Liver (tissue), 9 donors: ENCODE results near the gene THOC5. TPM values are rescaled to one million over a fixed set of nuclear protein-coding genes. Genes with fewer than 3 reads are reported as not detected.
A peak's percentile ranks its signal among the peaks of the same experiment; 100 is the strongest.

Experiments
- DNase-seq: peaks from one replicate; pipeline ENCODE4 v3.0.0-alpha.2; 2017; ENCODE audit warnings: low spot score
- H3K27ac ChIP-seq, 2 donors: one replicate each; pipeline ENCODE4 v1.7.0; 2013; ENCODE audit warnings: inconsistent platforms in 2 of 2, low read length in 2 of 2, control low read depth in 1 of 2, low read depth in 1 of 2, mild to moderate bottlenecking in 1 of 2
- H3K27me3 ChIP-seq, 4 donors: one replicate each; pipeline versions ENCODE4 v1.6.1 to v1.7.0; 2013; ENCODE audit warnings: low read length in 3 of 4, inconsistent platforms in 1 of 4, mild to moderate bottlenecking in 1 of 4, moderate library complexity in 1 of 4; ENCODE audit not compliant: control insufficient read depth in 4 of 4, insufficient read depth in 4 of 4
- H3K36me3 ChIP-seq, 4 donors: one replicate each; pipeline versions ENCODE4 v1.6.1 to v1.7.0; 2013; ENCODE audit warnings: low read length in 3 of 4, mild to moderate bottlenecking in 3 of 4, low read depth in 1 of 4, moderate library complexity in 1 of 4; ENCODE audit not compliant: control insufficient read depth in 4 of 4, insufficient read depth in 3 of 4
- H3K4me1 ChIP-seq, 4 donors: one replicate each; pipeline versions ENCODE4 v1.6.1 to v1.7.0; 2013; ENCODE audit warnings: low read length in 3 of 4, mild to moderate bottlenecking in 3 of 4, moderate library complexity in 1 of 4; ENCODE audit not compliant: control insufficient read depth in 4 of 4, insufficient read depth in 4 of 4
- H3K4me3 ChIP-seq, 3 donors: one replicate each; pipeline versions ENCODE4 v1.6.1 to v1.7.0; 2013; ENCODE audit warnings: low read length in 3 of 3, control low read depth in 1 of 3, low read depth in 1 of 3, mild to moderate bottlenecking in 1 of 3
- H3K9ac ChIP-seq, 2 donors: one replicate each; pipeline ENCODE4 v1.7.0; 2013; ENCODE audit warnings: low read length in 2 of 2, mild to moderate bottlenecking in 2 of 2, moderate library complexity in 2 of 2, control low read depth in 1 of 2, low read depth in 1 of 2
- H3K9me3 ChIP-seq, 4 donors: one replicate each; pipeline versions ENCODE4 v1.6.1 to v1.7.0; 2013; ENCODE audit warnings: low read length in 3 of 4; ENCODE audit not compliant: control insufficient read depth in 4 of 4
- EGR1 ChIP-seq, 2 donors: IDR thresholded peaks; 2 replicates each; pipeline ENCODE4 v1.6.1; 2016 to 2018; ENCODE audit warnings: antibody characterized with exemption in 2 of 2, low read depth in 2 of 2
- FOXA1 ChIP-seq: IDR thresholded peaks from 2 replicates; pipeline ENCODE4 v1.6.1; 2016; ENCODE audit warnings: antibody characterized with exemption
- FOXA2 ChIP-seq: IDR thresholded peaks from 2 replicates; pipeline ENCODE4 v1.6.1; 2016; ENCODE audit warnings: antibody characterized with exemption
- GABPA ChIP-seq, 2 donors: IDR thresholded peaks in 1 of 2; conservative IDR thresholded peaks in 1 of 2; 2 replicates each; pipeline ENCODE4 v1.6.1; 2016; ENCODE audit warnings: antibody characterized with exemption in 2 of 2, mild to moderate bottlenecking in 1 of 2, moderate library complexity in 1 of 2
- HNF4A ChIP-seq, 2 donors: conservative IDR thresholded peaks; 2 replicates each; pipeline ENCODE4 v1.6.1; 2016; ENCODE audit warnings: antibody characterized with exemption in 2 of 2, mild to moderate bottlenecking in 2 of 2
- HNF4G ChIP-seq: IDR thresholded peaks from 2 replicates; pipeline ENCODE4 v1.6.1; 2016; ENCODE audit warnings: antibody characterized with exemption
- JUND ChIP-seq, 2 donors: IDR thresholded peaks; 2 replicates each; pipeline ENCODE4 v1.6.1; 2016; ENCODE audit warnings: antibody characterized with exemption in 2 of 2
- MAX ChIP-seq: IDR thresholded peaks from 2 replicates; pipeline ENCODE4 v1.6.1; 2016; ENCODE audit warnings: antibody characterized with exemption
- NR2F2 ChIP-seq: IDR thresholded peaks from 2 replicates; pipeline ENCODE4 v1.6.1; 2016; ENCODE audit warnings: antibody characterized with exemption
- RAD21 ChIP-seq, 2 donors: IDR thresholded peaks; 2 replicates each; pipeline ENCODE4 v1.6.1; 2016; ENCODE audit warnings: antibody characterized with exemption in 2 of 2, mild to moderate bottlenecking in 2 of 2
- RXRA ChIP-seq, 2 donors: IDR thresholded peaks; 2 replicates each; pipeline ENCODE4 v1.6.1; 2017 to 2018; ENCODE audit warnings: antibody characterized with exemption in 2 of 2, mild to moderate bottlenecking in 1 of 2
- SP1 ChIP-seq: IDR thresholded peaks from 2 replicates; pipeline ENCODE4 v1.6.1; 2018; ENCODE audit warnings: antibody characterized with exemption, mild to moderate bottlenecking
- TAF1 ChIP-seq: conservative IDR thresholded peaks from 2 replicates; pipeline ENCODE4 v1.6.1; 2016; ENCODE audit warnings: antibody characterized with exemption, mild to moderate bottlenecking
- YY1 ChIP-seq: IDR thresholded peaks from 2 replicates; pipeline ENCODE4 v1.6.1; 2016; ENCODE audit warnings: antibody characterized with exemption, mild to moderate bottlenecking
- WGBS: extraction: QIAGEN DNeasy Blood & Tissue Kit; methylation state at CpG from one replicate; pipeline ENCODE4 v1.1.7; 2013; 5-methylcytosine and 5-hydroxymethylcytosine counted together
- polyA plus RNA-seq, 2 donors: library from polyadenylated mRNA; stranded (reverse) in 1 of 2; unstranded in 1 of 2; fragments of 200-250 nt in 1 of 2; fragments of >200 nt in 1 of 2; fragmentation: Nextera tagmentation in 1 of 2; extraction: Ambion mirVana in 1 of 2; gene quantifications; one replicate each; pipeline versions ENCODE4 v1.2.1 to v1.2.3, GENCODE V29; 2013 to 2015
- total RNA-seq, 2 donors: library from RNA; depleted of rRNA; stranded (reverse); fragments of >200 nt; gene quantifications; one replicate each; pipeline ENCODE4 v1.2.3, GENCODE V29; 2014
- TF ChIP-seq, protein P1 (sequence below): IDR thresholded peaks from 2 replicates; pipeline ENCODE4 v1.6.1; 2016; ENCODE audit warnings: antibody characterized with exemption
- TF ChIP-seq, protein P2 (sequence below): IDR thresholded peaks from 2 replicates; pipeline ENCODE4 v1.6.1; 2016; ENCODE audit warnings: antibody characterized with exemption, mild to moderate bottlenecking
- TF ChIP-seq, protein P3 (sequence below): fragments of 150-350 bp; IDR thresholded peaks from 2 replicates; pipeline ENCODE4 v1.5.1; 2017; ENCODE audit warnings: improper control_type of control experiment, low read depth, low read length; ENCODE audit not compliant: missing input control
- TF ChIP-seq, protein P4 (sequence below): IDR thresholded peaks from 2 replicates; pipeline ENCODE4 v1.6.1; 2016; ENCODE audit warnings: antibody characterized with exemption
- donor health status: healthy.
- donor health status: healthy.
- donor health status: healthy.
- donor health status: healthy.
- donor health status: healthy.

THOC5 gene
- total and polyA plus RNA-seq, 4 donors, result 7.4 to 25.1 (median 14.5) TPM

GRCh38 chr22:29499852-29500251 is 53.7 kb downstream of the THOC5 start:
- H3K27me3 ChIP-seq, result no peaks in the 10 kb centered on the region
- no peak overlapping the region for H3K27ac ChIP-seq
- 62% methylated on average over 8 of the region's 8 CpGs for WGBS
- DNase-seq, result no peak
- H3K9me3 ChIP-seq, result no peaks in the 10 kb centered on the region
- H3K4me1 ChIP-seq, result peaks cover 3 to 5% (median 4%) of the 10 kb centered on the region in 4 donors
- no peaks in the 10 kb centered on the region for H3K36me3 ChIP-seq
- no peak overlapping the region for H3K9ac ChIP-seq
- H3K4me3 ChIP-seq, result no peak overlapping the region
- TF ChIP-seq HNF4A (conservative IDR thresholded peaks at IDR 0.05) (peak in 1 of 2 donors; percentile 18), SP1 (peak; percentile 39)
- TF ChIP-seq, protein P1, sequence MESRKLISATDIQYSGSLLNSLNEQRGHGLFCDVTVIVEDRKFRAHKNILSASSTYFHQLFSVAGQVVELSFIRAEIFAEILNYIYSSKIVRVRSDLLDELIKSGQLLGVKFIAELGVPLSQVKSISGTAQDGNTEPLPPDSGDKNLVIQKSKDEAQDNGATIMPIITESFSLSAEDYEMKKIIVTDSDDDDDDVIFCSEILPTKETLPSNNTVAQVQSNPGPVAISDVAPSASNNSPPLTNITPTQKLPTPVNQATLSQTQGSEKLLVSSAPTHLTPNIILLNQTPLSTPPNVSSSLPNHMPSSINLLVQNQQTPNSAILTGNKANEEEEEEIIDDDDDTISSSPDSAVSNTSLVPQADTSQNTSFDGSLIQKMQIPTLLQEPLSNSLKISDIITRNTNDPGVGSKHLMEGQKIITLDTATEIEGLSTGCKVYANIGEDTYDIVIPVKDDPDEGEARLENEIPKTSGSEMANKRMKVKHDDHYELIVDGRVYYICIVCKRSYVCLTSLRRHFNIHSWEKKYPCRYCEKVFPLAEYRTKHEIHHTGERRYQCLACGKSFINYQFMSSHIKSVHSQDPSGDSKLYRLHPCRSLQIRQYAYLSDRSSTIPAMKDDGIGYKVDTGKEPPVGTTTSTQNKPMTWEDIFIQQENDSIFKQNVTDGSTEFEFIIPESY, result no peak

DNA sequence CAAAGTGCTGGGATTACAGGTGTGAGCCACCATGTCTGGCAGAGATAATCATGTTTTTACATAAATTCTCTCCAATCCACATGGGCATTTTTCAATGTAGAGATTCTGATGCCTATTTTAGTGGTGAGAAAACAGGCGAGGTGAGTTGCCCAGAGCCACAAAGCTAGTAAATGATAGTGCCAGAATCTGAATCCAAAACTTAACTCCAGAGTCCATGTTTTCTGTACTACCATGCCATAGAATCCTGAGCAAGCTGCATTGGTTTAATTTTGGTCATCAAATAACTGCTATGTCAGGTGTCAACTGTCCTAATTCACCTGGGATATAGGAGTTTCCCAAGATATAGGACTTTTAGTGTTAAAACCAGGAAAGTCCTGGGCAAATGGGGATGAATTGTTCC is 59.9 kb downstream of the THOC5 start:
- Histone ChIP-seq H3K27me3 (no peaks in the 10 kb centered on the region), H3K4me1 (no peaks in the 10 kb centered on the region), H3K4me3 (no peak overlapping the region), H3K9me3 (peaks cover 0 to 2% (median 0%) of the 10 kb centered on the region in 4 donors), H3K27ac (no peak overlapping the region), H3K9ac (no peak overlapping the region), H3K36me3 (no peaks in the 10 kb centered on the region)
- no peak for DNase-seq
- WGBS, result 97% methylated on average over 1 of the region's 1 CpG
- TF ChIP-seq RAD21 (IDR thresholded peaks at IDR 0.05), result no peak
- no peak for TF ChIP-seq HNF4G
- TF ChIP-seq RXRA (IDR thresholded peaks at IDR 0.05), result no peak
- TF ChIP-seq, protein P2, sequence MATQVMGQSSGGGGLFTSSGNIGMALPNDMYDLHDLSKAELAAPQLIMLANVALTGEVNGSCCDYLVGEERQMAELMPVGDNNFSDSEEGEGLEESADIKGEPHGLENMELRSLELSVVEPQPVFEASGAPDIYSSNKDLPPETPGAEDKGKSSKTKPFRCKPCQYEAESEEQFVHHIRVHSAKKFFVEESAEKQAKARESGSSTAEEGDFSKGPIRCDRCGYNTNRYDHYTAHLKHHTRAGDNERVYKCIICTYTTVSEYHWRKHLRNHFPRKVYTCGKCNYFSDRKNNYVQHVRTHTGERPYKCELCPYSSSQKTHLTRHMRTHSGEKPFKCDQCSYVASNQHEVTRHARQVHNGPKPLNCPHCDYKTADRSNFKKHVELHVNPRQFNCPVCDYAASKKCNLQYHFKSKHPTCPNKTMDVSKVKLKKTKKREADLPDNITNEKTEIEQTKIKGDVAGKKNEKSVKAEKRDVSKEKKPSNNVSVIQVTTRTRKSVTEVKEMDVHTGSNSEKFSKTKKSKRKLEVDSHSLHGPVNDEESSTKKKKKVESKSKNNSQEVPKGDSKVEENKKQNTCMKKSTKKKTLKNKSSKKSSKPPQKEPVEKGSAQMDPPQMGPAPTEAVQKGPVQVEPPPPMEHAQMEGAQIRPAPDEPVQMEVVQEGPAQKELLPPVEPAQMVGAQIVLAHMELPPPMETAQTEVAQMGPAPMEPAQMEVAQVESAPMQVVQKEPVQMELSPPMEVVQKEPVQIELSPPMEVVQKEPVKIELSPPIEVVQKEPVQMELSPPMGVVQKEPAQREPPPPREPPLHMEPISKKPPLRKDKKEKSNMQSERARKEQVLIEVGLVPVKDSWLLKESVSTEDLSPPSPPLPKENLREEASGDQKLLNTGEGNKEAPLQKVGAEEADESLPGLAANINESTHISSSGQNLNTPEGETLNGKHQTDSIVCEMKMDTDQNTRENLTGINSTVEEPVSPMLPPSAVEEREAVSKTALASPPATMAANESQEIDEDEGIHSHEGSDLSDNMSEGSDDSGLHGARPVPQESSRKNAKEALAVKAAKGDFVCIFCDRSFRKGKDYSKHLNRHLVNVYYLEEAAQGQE, result no peak
- TF ChIP-seq YY1, result no peak
- TF ChIP-seq TAF1, result no peak
- no peak for TF ChIP-seq GABPA (IDR thresholded peaks at IDR 0.05 in 1 of 2, conservative IDR thresholded peaks at IDR 0.05 in 1 of 2)
- no peak for TF ChIP-seq HNF4A (conservative IDR thresholded peaks at IDR 0.05)
- no peak for TF ChIP-seq FOXA1
- TF ChIP-seq NR2F2, result no peak
- no peak for TF ChIP-seq MAX
- TF ChIP-seq EGR1 (IDR thresholded peaks at IDR 0.05; ENCODE audit: low read depth in 2 of 2), result no peak
- TF ChIP-seq JUND (IDR thresholded peaks at IDR 0.05), result no peak
- TF ChIP-seq, protein P3, sequence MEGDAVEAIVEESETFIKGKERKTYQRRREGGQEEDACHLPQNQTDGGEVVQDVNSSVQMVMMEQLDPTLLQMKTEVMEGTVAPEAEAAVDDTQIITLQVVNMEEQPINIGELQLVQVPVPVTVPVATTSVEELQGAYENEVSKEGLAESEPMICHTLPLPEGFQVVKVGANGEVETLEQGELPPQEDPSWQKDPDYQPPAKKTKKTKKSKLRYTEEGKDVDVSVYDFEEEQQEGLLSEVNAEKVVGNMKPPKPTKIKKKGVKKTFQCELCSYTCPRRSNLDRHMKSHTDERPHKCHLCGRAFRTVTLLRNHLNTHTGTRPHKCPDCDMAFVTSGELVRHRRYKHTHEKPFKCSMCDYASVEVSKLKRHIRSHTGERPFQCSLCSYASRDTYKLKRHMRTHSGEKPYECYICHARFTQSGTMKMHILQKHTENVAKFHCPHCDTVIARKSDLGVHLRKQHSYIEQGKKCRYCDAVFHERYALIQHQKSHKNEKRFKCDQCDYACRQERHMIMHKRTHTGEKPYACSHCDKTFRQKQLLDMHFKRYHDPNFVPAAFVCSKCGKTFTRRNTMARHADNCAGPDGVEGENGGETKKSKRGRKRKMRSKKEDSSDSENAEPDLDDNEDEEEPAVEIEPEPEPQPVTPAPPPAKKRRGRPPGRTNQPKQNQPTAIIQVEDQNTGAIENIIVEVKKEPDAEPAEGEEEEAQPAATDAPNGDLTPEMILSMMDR, result no peak
- no peak for TF ChIP-seq FOXA2
- no peak for TF ChIP-seq SP1
- TF ChIP-seq, protein P1, result no peak
- TF ChIP-seq, protein P4, sequence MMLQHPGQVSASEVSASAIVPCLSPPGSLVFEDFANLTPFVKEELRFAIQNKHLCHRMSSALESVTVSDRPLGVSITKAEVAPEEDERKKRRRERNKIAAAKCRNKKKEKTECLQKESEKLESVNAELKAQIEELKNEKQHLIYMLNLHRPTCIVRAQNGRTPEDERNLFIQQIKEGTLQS, result no peak
